GM12878 (cell line): ENCODE results near the gene DNAJC5. TPM values are rescaled to one million over a fixed set of nuclear protein-coding genes. Genes with fewer than 3 reads are reported as not detected.

Source experiments
- ATAC-seq: fragments of 200-7000 bp; cut with Tn5 transposase; 3 replicates; pipeline ENCODE4 v1.9.1; 2020; ENCODE audit warnings: mild to moderate bottlenecking, moderate library complexity
- BruUV-seq: library from RNA; stranded (reverse); fragments of 400-500 nt; replicated peaks from 2 replicates; lab custom pipeline; 2021; lab: Mats Ljungman, UMichigan
- CTCF ChIA-PET: fragments of 300-600 bp; sonication (Branson Sonifier 250); formaldehyde crosslinking; extraction: SDS; loops from one replicate; lab custom pipeline; 2021; ENCODE audit warnings: inconsistent platforms; lab: Yijun Ruan, JAX
- POLR2A ChIA-PET: fragments of 350-600 bp; formaldehyde crosslinking; extraction: SDS; loops from one replicate; lab custom pipeline; 2021; ENCODE audit warnings: inconsistent platforms; lab: Charles Lee
- RAD21 ChIA-PET: fragments of 300-600 bp; sonication (Branson Sonifier 250); formaldehyde crosslinking; loops from one replicate; lab custom pipeline; 2023; ENCODE audit warnings: antibody characterized with exemption; ENCODE audit not compliant: unreplicated experiment; lab: Charles Lee
- SMC1A ChIA-PET: fragments of 300-600 bp; sonication (Branson Sonifier 250); formaldehyde crosslinking; loops from one replicate; lab custom pipeline; 2023; ENCODE audit not compliant: unreplicated experiment, uncharacterized antibody; lab: Charles Lee
- DNase-seq: peaks from one replicate; pipeline ENCODE4 v3.0.0-alpha.2; 2011; ENCODE audit warnings: low read depth, low spot score
- FAIRE-seq: peaks from 3 replicates; lab custom pipeline; 2011; peaks lifted over from hg19 to GRCh38; lab: Jason Lieb, UNC
- H2AFZ ChIP-seq: 2 replicates; pipeline ENCODE4 v1.6.0; 2011; ENCODE audit warnings: low read depth, low read length, control low read depth; ENCODE audit not compliant: control insufficient read depth
- H3K27ac ChIP-seq: 2 replicates; pipeline ENCODE4 v1.5.1; 2011; ENCODE audit warnings: control low read depth; ENCODE audit not compliant: control insufficient read depth, insufficient read depth
- H3K27me3 ChIP-seq, 2 experiments: replicated peaks in 1 of 2; 2 replicates each; pipeline versions ENCODE4 v1.6.0 to v1.6.1; 2011; ENCODE audit warnings: low read length in 1 of 2; ENCODE audit not compliant: control insufficient read depth in 2 of 2, insufficient read depth in 2 of 2
- H3K36me3 ChIP-seq, 2 experiments: 2 replicates each; pipeline ENCODE4 v1.5.1; 2011; ENCODE audit warnings: low read length in 1 of 2; ENCODE audit not compliant: control insufficient read depth in 2 of 2, insufficient read depth in 2 of 2
- H3K4me1 ChIP-seq: 2 replicates; pipeline ENCODE4 v1.6.1; 2011; ENCODE audit warnings: mild to moderate bottlenecking, low read length, moderate library complexity, mixed read lengths; ENCODE audit not compliant: control insufficient read depth, insufficient read depth
- H3K4me2 ChIP-seq: 2 replicates; pipeline ENCODE4 v1.6.0; 2011; ENCODE audit warnings: control low read depth; ENCODE audit not compliant: control insufficient read depth, insufficient read depth
- H3K4me3 ChIP-seq: fragments of 200-600 bp; sonication (generic); 2 replicates; pipeline ENCODE4 v1.5.1; 2016
- H3K79me2 ChIP-seq: 2 replicates; pipeline ENCODE4 v1.6.0; 2011; ENCODE audit warnings: low read length; ENCODE audit not compliant: control insufficient read depth, insufficient read depth
- H3K9ac ChIP-seq: 2 replicates; pipeline ENCODE4 v1.8.0; 2011; ENCODE audit warnings: low read length, control low read depth, mixed read lengths; ENCODE audit not compliant: control insufficient read depth, insufficient read depth
- H3K9me3 ChIP-seq: replicated peaks from 3 replicates; pipeline ENCODE4 v1.5.1; 2011; ENCODE audit warnings: mild to moderate bottlenecking, low read length; ENCODE audit not compliant: control insufficient read depth, insufficient read depth
- H4K20me1 ChIP-seq: 2 replicates; pipeline ENCODE4 v1.6.0; 2011; ENCODE audit not compliant: control insufficient read depth, insufficient read depth
- BACH1 ChIP-seq: fragments of 450-650 bp; IDR thresholded peaks from 2 replicates; pipeline ENCODE4 v1.6.1; 2017; ENCODE audit warnings: mild to moderate bottlenecking, borderline replicate concordance
- E2F4 ChIP-seq: IDR thresholded peaks from 2 replicates; pipeline ENCODE4 v1.6.1; 2012; ENCODE audit warnings: low read depth, low read length, improper control_type of control experiment
- ESRRA ChIP-seq: IDR thresholded peaks from 2 replicates; pipeline ENCODE4 v1.6.1; 2012; ENCODE audit warnings: mild to moderate bottlenecking, low read length, improper control_type of control experiment
- GATAD2B ChIP-seq: fragments of 450-650 bp; conservative IDR thresholded peaks from 2 replicates; pipeline ENCODE4 v1.6.1; 2017; ENCODE audit warnings: low read depth, mild to moderate bottlenecking, moderate library complexity
- HDGF ChIP-seq: fragments of 450-650 bp; IDR thresholded peaks from 2 replicates; pipeline ENCODE4 v1.6.1; 2016; ENCODE audit warnings: antibody characterized with exemption
- IRF3 ChIP-seq: fragments of 450-650 bp; IDR thresholded peaks from 2 replicates; pipeline ENCODE4 v1.6.1; 2014; ENCODE audit warnings: mild to moderate bottlenecking
- IRF4 ChIP-seq: IDR thresholded peaks from 2 replicates; pipeline ENCODE4 v1.6.1; 2011; ENCODE audit warnings: low read depth, low read length
- IRF5 ChIP-seq: fragments of 450-650 bp; IDR thresholded peaks from 2 replicates; pipeline ENCODE4 v1.6.1; 2017; ENCODE audit warnings: borderline replicate concordance
- JUNB ChIP-seq: IDR thresholded peaks from 2 replicates; pipeline ENCODE4 v1.6.1; 2016; ENCODE audit warnings: antibody characterized with exemption, mild to moderate bottlenecking
- MTA2 ChIP-seq: fragments of 450-650 bp; IDR thresholded peaks from 2 replicates; pipeline ENCODE4 v1.6.1; 2016; ENCODE audit warnings: low read depth, mild to moderate bottlenecking, moderate library complexity
- MTA3 ChIP-seq: IDR thresholded peaks from 2 replicates; pipeline ENCODE4 v1.6.1; 2012; ENCODE audit warnings: low read length, inconsistent platforms, borderline replicate concordance
- MYC ChIP-seq: IDR thresholded peaks from 2 replicates; pipeline ENCODE4 v1.6.1; 2011; ENCODE audit warnings: mild to moderate bottlenecking, low read length, moderate library complexity, inconsistent platforms; ENCODE audit not compliant: insufficient read depth, insufficient replicate concordance, insufficient read length, severe bottlenecking
- TBL1XR1 ChIP-seq: IDR thresholded peaks from 2 replicates; pipeline ENCODE4 v1.6.1; 2012; ENCODE audit warnings: low read depth, low read length, improper control_type of control experiment
- ZBTB40 ChIP-seq: fragments of 450-650 bp; IDR thresholded peaks from 2 replicates; pipeline ENCODE4 v1.6.1; 2016; ENCODE audit warnings: mild to moderate bottlenecking, moderate library complexity, borderline replicate concordance
- WGBS: methylation state at CpG from one replicate; pipeline ENCODE4 v1.1.6; 2016; ENCODE audit warnings: low lambda C conversion rate; ENCODE audit not compliant: insufficient replicate concordance, insufficient coverage; ENCODE audit errors: missing lambda C conversion rate; 5-methylcytosine and 5-hydroxymethylcytosine counted together
- in situ Hi-C: fragments of 300-500 bp; cut with MboI; formaldehyde crosslinking; loops from 9 replicates; pipeline ENCODE4 v1.14.3; 2018; ENCODE audit warnings: mixed read lengths
- intact Hi-C: fragments of 100-400 bp; cut with micrococcal nuclease; formaldehyde crosslinking; loops from one replicate; pipeline ENCODE4 v1.14.2; 2022; ENCODE audit not compliant: unreplicated experiment
- polyA plus RNA-seq, 11 experiments: library from polyadenylated mRNA; depleted of rRNA in 4 of 11; unstranded in 6 of 11; stranded (reverse) in 5 of 11; fragments of >200 nt; fragmentation: Nextera tagmentation in 4 of 11; fragmentation: Illumina TruSeq in 1 of 11; extraction: Ambion mirVana in 4 of 11; extraction: Trizol in 1 of 11; gene quantifications; 1 replicate in 1 of 11; 2 replicates in 10 of 11; pipeline versions ENCODE4 v1.2.1 to v1.2.3, GENCODE V29; 2011 to 2016; ENCODE audit warnings: inconsistent platforms in 2 of 11, missing spikeins in 2 of 11, low read depth in 1 of 11
- total RNA-seq, 4 experiments: library from RNA; depleted of rRNA in 3 of 4; stranded (reverse); fragments of >200 nt in 3 of 4; fragmentation: Illumina TruSeq in 1 of 4; extraction: Trizol in 1 of 4; gene quantifications; 2 replicates each; pipeline versions ENCODE4 v1.2.1 to v1.2.3, GENCODE V29; 2013 to 2021

The DNAJC5 gene
- total and polyA plus RNA-seq, 10 of the 15 experiments (the other 5 are each of a cell fraction or from before 2014, with no cell fraction given), result 0.69 to 36.8 (median 17.0) TPM

- ChIA-PET RAD21 (interaction anchor here (0.6 to 1.8 kb wide), 8 partner anchors 16 to 436 kb away, joined by 3 to 8 read pairs (median 4); partner anchors contain the start of genes PTK6 and TPD52L2), SMC1A (interaction anchor here (0.7 to 2.0 kb wide), 4 partner anchors 18 to 436 kb away, joined by 3 to 7 read pairs (median 3); partner anchors contain the start of genes PTK6 and UCKL1), POLR2A (interaction anchor here (0.6 kb wide), 1 partner anchor 12 kb away, joined by 3 read pairs; no protein-coding TSS in a partner anchor), CTCF (interaction anchor here (0.5 to 3.2 kb wide), 19 partner anchors 10 to 437 kb away, joined by 3 to 12 read pairs (median 3); partner anchors contain the start of genes C20orf204, PTK6, TPD52L2 and UCKL1)
- intact Hi-C loops, result loop anchor here (2.0 to 5.0 kb wide), 2 partner anchors 17 to 437 kb away; partner anchors contain the start of genes PTK6 and UCKL1
- Histone ChIP-seq H3K36me3 (peaks cover 8 to 15% of the 10 kb centered on the region in 2 experiments; a peak in 3 of 4 replicates), H3K27ac (no peak overlapping the region; the same call in 1 of the 2 replicates), H3K4me3 (no peak overlapping the region), H3K27me3 (no peaks in the 10 kb centered on the region), H4K20me1 (no peaks in the 10 kb centered on the region), H3K9me3 (no peaks in the 10 kb centered on the region), H3K4me1 (peaks cover 21% of the 10 kb centered on the region), H3K4me2 (peak overlapping the region; percentile 1; the same call in 1 of the 2 replicates), H3K9ac (no peak overlapping the region), H2AFZ (no peak overlapping the region), H3K79me2 (peaks cover 24% of the 10 kb centered on the region)
- in situ Hi-C loops, result no loop called here
- ATAC-seq, result peak; percentile 76
- no peak for DNase-seq
- WGBS, result 28% methylated on average over 33 of the region's 37 CpGs
- BruUV-seq, result no TSS peak
- FAIRE-seq, result no peak
- TF ChIP-seq MTA3 (no peak), ZBTB40 (no peak), IRF3 (no peak), HDGF (no peak), IRF5 (no peak), IRF4 (no peak), TBL1XR1 (no peak), MTA2 (0 out of 2 replicates have a peak, but pooled peaks have one; percentile 22), JUNB (no peak), GATAD2B (peak; percentile 37; the same call in 1 of the 2 replicates), ESRRA (no peak), E2F4 (0 out of 2 replicates have a peak, but pooled peaks have one; percentile 3), BACH1 (0 out of 2 replicates have a peak, but pooled peaks have one; percentile 50), MYC (no peak)
Measured at GRCh38 chr20:63973636-63974401, 78.9 kb downstream of the DNAJC5 start.
